HEK293T (cell line): ENCODE data around the gene DNAH3.

Source experiments
- ARNT ChIP-seq: fragments of 450-650 bp; IDR thresholded peaks from 2 replicates; pipeline ENCODE4 v1.6.1; 2017; ENCODE audit warnings: mild to moderate bottlenecking
- BHLHE40 ChIP-seq: fragments of 450-650 bp; IDR thresholded peaks from 2 replicates; pipeline ENCODE4 v1.6.1; 2016; ENCODE audit warnings: mild to moderate bottlenecking, moderate library complexity, borderline replicate concordance
- CTBP1 ChIP-seq: fragments of 450-650 bp; IDR thresholded peaks from 2 replicates; pipeline ENCODE4 v1.6.1; 2016; ENCODE audit warnings: borderline replicate concordance
- ELF4 ChIP-seq: fragments of 450-650 bp; IDR thresholded peaks from 2 replicates; pipeline ENCODE4 v1.6.1; 2017; ENCODE audit warnings: antibody characterized with exemption
- FOXA1 ChIP-seq: fragments of 450-650 bp; IDR thresholded peaks from 2 replicates; pipeline ENCODE4 v1.6.1; 2016; ENCODE audit warnings: mild to moderate bottlenecking
- FOXK2 ChIP-seq: fragments of 450-650 bp; IDR thresholded peaks from 2 replicates; pipeline ENCODE4 v1.6.1; 2016; ENCODE audit warnings: mild to moderate bottlenecking
- FOXM1 ChIP-seq: fragments of 450-650 bp; IDR thresholded peaks from 2 replicates; pipeline ENCODE4 v1.6.1; 2017; ENCODE audit warnings: mild to moderate bottlenecking, borderline replicate concordance
- L3MBTL2 ChIP-seq: fragments of 450-650 bp; conservative IDR thresholded peaks from 2 replicates; pipeline ENCODE4 v1.6.1; 2016; ENCODE audit warnings: mild to moderate bottlenecking
- PKNOX1 ChIP-seq: fragments of 450-650 bp; IDR thresholded peaks from 2 replicates; pipeline ENCODE4 v1.6.1; 2016
- SP1 ChIP-seq: fragments of 450-650 bp; IDR thresholded peaks from 2 replicates; pipeline ENCODE4 v1.6.1; 2017
- SUZ12 ChIP-seq: fragments of 450-650 bp; IDR thresholded peaks from 2 replicates; pipeline ENCODE4 v1.6.1; 2016; ENCODE audit warnings: mild to moderate bottlenecking
- TARDBP ChIP-seq: fragments of 450-650 bp; IDR thresholded peaks from 2 replicates; pipeline ENCODE4 v1.6.1; 2016

GRCh38 chr16:20899071-20899470 lies 251.6 kb downstream of the DNAH3 start:
- TF ChIP-seq BHLHE40 (no peak), SUZ12 (no peak), SP1 (no peak), L3MBTL2 (no peak), FOXA1 (no peak), CTBP1 (no peak), TARDBP (no peak), FOXM1 (no peak), FOXK2 (no peak), PKNOX1 (no peak), ELF4 (no peak), ARNT (no peak)
